Measurements from ENCODE around the gene ZNF746. TPM values are rescaled to one million over a fixed set of nuclear protein-coding genes. Genes with fewer than 3 reads are reported as not detected.

The ZNF746 gene
- polyA plus RNA-seq, 1 donor from 2014 or later = 17.2 TPM

GRCh38 chr7:149427096-149427680, 70.4 kb downstream of the ZNF746 start (continued):
- no peak for TF ChIP-seq POLR2AphosphoS5 (IDR thresholded peaks at IDR 0.05)

GRCh38 chr7:149423449-149424110, 74.0 kb downstream of the ZNF746 start:
- TF ChIP-seq REST (IDR thresholded peaks at IDR 0.05; ENCODE audit: borderline replicate concordance) (no peak), TAF1 (IDR thresholded peaks at IDR 0.05; ENCODE audit: low read depth) (no peak), EZH2 (IDR thresholded peaks at IDR 0.05; ENCODE audit: borderline replicate concordance, insufficient read depth, low read length, poor library complexity, severe bottlenecking) (no peak), POLR2AphosphoS5 (IDR thresholded peaks at IDR 0.05) (no peak), RAD21 (conservative IDR thresholded peaks at IDR 0.05) (no peak), MXI1 (conservative IDR thresholded peaks at IDR 0.05; ENCODE audit: poor library complexity, severe bottlenecking) (no peak)
- peaks cover 5% of the 10 kb centered on the region for H3K27me3 ChIP-seq (ENCODE audit: insufficient read depth, low read depth, low read length)
- H3F3A ChIP-seq (ENCODE audit: insufficient read depth, low read length, poor library complexity, severe bottlenecking) = no peaks in the 10 kb centered on the region
- H3K4me2 ChIP-seq (ENCODE audit: low read length) = no peak overlapping the region
- H3K27ac ChIP-seq (ENCODE audit: low read length) = no peak overlapping the region
- H3K9ac ChIP-seq (ENCODE audit: low read length) = no peak overlapping the region
- no peaks in the 10 kb centered on the region for H3K9me3 ChIP-seq (ENCODE audit: low read length)
- H3K36me3 ChIP-seq (ENCODE audit: insufficient read depth, low read length) = no peaks in the 10 kb centered on the region
- no peak overlapping the region for H2AFZ ChIP-seq (ENCODE audit: low read depth, low read length)
- H3K79me2 ChIP-seq (replicated peaks; ENCODE audit: insufficient read depth, low read length) = no peaks in the 10 kb centered on the region
- H3K4me3 ChIP-seq (ENCODE audit: low read length) = no peak overlapping the region
- no peaks in the 10 kb centered on the region for H3K9me2 ChIP-seq (ENCODE audit: insufficient read depth, low read length)
- no peaks in the 10 kb centered on the region for H4K20me1 ChIP-seq (ENCODE audit: insufficient read depth)

GRCh38 chr7:149422914-149423301, 74.7 kb downstream of the ZNF746 start:
- Histone ChIP-seq H3K9ac (ENCODE audit: low read length) (no peak overlapping the region), H3F3A (ENCODE audit: insufficient read depth, low read length, poor library complexity, severe bottlenecking) (no peaks in the 10 kb centered on the region), H3K4me2 (ENCODE audit: low read length) (no peak overlapping the region), H3K9me2 (ENCODE audit: insufficient read depth, low read length) (no peaks in the 10 kb centered on the region), H3K4me3 (ENCODE audit: low read length) (no peak overlapping the region), H2AFZ (ENCODE audit: low read depth, low read length) (no peak overlapping the region), H3K27me3 (ENCODE audit: insufficient read depth, low read depth, low read length) (peaks cover 5% of the 10 kb centered on the region), H3K79me2 (replicated peaks; ENCODE audit: insufficient read depth, low read length) (no peaks in the 10 kb centered on the region), H3K9me3 (ENCODE audit: low read length) (no peaks in the 10 kb centered on the region), H4K20me1 (ENCODE audit: insufficient read depth) (no peaks in the 10 kb centered on the region), H3K27ac (ENCODE audit: low read length) (no peak overlapping the region), H3K36me3 (ENCODE audit: insufficient read depth, low read length) (no peaks in the 10 kb centered on the region)
- no peak for TF ChIP-seq TAF1 (IDR thresholded peaks at IDR 0.05; ENCODE audit: low read depth)
- no peak for TF ChIP-seq REST (IDR thresholded peaks at IDR 0.05; ENCODE audit: borderline replicate concordance)
- no peak for TF ChIP-seq EZH2 (IDR thresholded peaks at IDR 0.05; ENCODE audit: borderline replicate concordance, insufficient read depth, low read length, poor library complexity, severe bottlenecking)
- no peak for TF ChIP-seq RAD21 (conservative IDR thresholded peaks at IDR 0.05)
- no peak for TF ChIP-seq POLR2AphosphoS5 (IDR thresholded peaks at IDR 0.05)
- no peak for TF ChIP-seq EP300 (conservative IDR thresholded peaks at IDR 0.05; ENCODE audit: poor library complexity, severe bottlenecking)
- TF ChIP-seq CTCF (IDR thresholded peaks at IDR 0.05; ENCODE audit: poor library complexity, severe bottlenecking) = no peak
- TF ChIP-seq MXI1 (conservative IDR thresholded peaks at IDR 0.05; ENCODE audit: poor library complexity, severe bottlenecking) = no peak
- TF ChIP-seq SMC3 (conservative IDR thresholded peaks at IDR 0.05; ENCODE audit: poor library complexity) = no peak
